ENCODE data around the gene BAX.

The BAX gene

GRCh38 chr19:48988286-48988685 is 33.6 kb downstream of the BAX start:
- DNase-seq, result no peak

- no peak for DNase-seq
Measured at GRCh38 chr19:48988860-48989259, 34.2 kb downstream of the BAX start.

GRCh38 chr19:48989701-48990291 is 35.1 kb downstream of the BAX start:
- no peak for DNase-seq

GRCh38 chr19:48990400-48990799 is 35.7 kb downstream of the BAX start:
- no peak for DNase-seq

- DNase-seq, result no peak
Measured at GRCh38 chr19:48991011-48991609, 36.4 kb downstream of the BAX start.

- peak; percentile 82 for DNase-seq
Measured at GRCh38 chr19:48991873-48992580, 37.4 kb downstream of the BAX start.

GRCh38 chr19:48992581-48993174 is 38.0 kb downstream of the BAX start:
- DNase-seq, result no peak

- DNase-seq, result peak; percentile 100
Measured at GRCh38 chr19:48993175-48994034, 38.7 kb downstream of the BAX start, which contains the start of the genes GYS1 and RUVBL2. TSS of gene GYS1 (minus strand) at chr19:48993309. CDS start at chr19:48993112, 197 bp downstream. TSS of gene RUVBL2 (plus strand) at chr19:48993887. CDS start at chr19:48993912, 25 bp downstream.

GRCh38 chr19:48994035-48994386 is 39.3 kb downstream of the BAX start:
- DNase-seq, result no peak

GRCh38 chr19:48997972-48998371 is 43.3 kb downstream of the BAX start:
- DNase-seq, result peak; percentile 61

GRCh38 chr19:48999481-49000325 is 45.0 kb downstream of the BAX start:
- DNase-seq, result peak; percentile 73

- DNase-seq, result no peak
Measured at GRCh38 chr19:49004133-49004532, 49.5 kb downstream of the BAX start.

GRCh38 chr19:49004964-49005614 is 50.4 kb downstream of the BAX start:
- no peak for DNase-seq

GRCh38 chr19:49006905-49007304 is 52.2 kb downstream of the BAX start:
- DNase-seq, result no peak

- no peak for DNase-seq
Measured at GRCh38 chr19:49009828-49010227, 55.2 kb downstream of the BAX start.

- no peak for DNase-seq
Measured at GRCh38 chr19:49010453-49010852, 55.8 kb downstream of the BAX start.

- DNase-seq, result no peak
Measured at GRCh38 chr19:49011194-49011593, 56.5 kb downstream of the BAX start.

Data from fibroblast of skin of scalp (primary cell).